ENCODE measurements around the gene LRRC27.
A peak's percentile ranks its signal among the peaks of the same experiment; 100 is the strongest.

The LRRC27 gene

GRCh38 chr10:132392811-132393694 is 61.1 kb downstream of the LRRC27 start:
- DNase-seq: peak; percentile 81

- no peak for DNase-seq
These were observed 61.7 kb downstream of the LRRC27 start for GRCh38 chr10:132393695-132394181.

GRCh38 chr10:132394201-132394811 is 62.3 kb downstream of the LRRC27 start:
- no peak for DNase-seq

GRCh38 chr10:132394936-132395703 is 63.1 kb downstream of the LRRC27 start:
- DNase-seq: no peak

- DNase-seq: no peak
These were observed 63.9 kb downstream of the LRRC27 start for GRCh38 chr10:132395704-132396493.

- DNase-seq: peak; percentile 44
These were observed 64.6 kb downstream of the LRRC27 start for GRCh38 chr10:132396494-132397035.

- DNase-seq: peak; percentile 24
These were observed 65.1 kb downstream of the LRRC27 start, which contains the start of gene PWWP2B for GRCh38 chr10:132397036-132397541. Gene PWWP2B (plus strand): TSS chr10:132397200. CDS start chr10:132397227, 27 bp downstream.

GRCh38 chr10:132397671-132398565 is 65.9 kb downstream of the LRRC27 start:
- peak; percentile 59 for DNase-seq

GRCh38 chr10:132398566-132398991 is 66.6 kb downstream of the LRRC27 start:
- no peak for DNase-seq

- DNase-seq: no peak
These were observed 67.4 kb downstream of the LRRC27 start for GRCh38 chr10:132399117-132400035.

- no peak for DNase-seq
These were observed 68.1 kb downstream of the LRRC27 start for GRCh38 chr10:132400041-132400546.

- DNase-seq: no peak
These were observed 68.7 kb downstream of the LRRC27 start for GRCh38 chr10:132400547-132401151.

- no peak for DNase-seq
These were observed 69.6 kb downstream of the LRRC27 start for GRCh38 chr10:132401401-132402118.

- no peak for DNase-seq
These were observed 70.8 kb downstream of the LRRC27 start for GRCh38 chr10:132402781-132403241.

- DNase-seq: no peak
These were observed 71.6 kb downstream of the LRRC27 start for GRCh38 chr10:132403511-132404168.

GRCh38 chr10:132404169-132404880 is 72.3 kb downstream of the LRRC27 start:
- DNase-seq: no peak
